RWPE2 (cell line): ENCODE data around the gene VILL.

Experiments used
- ATAC-seq: fragments of 200-7000 bp; cut with Tn5 transposase; 3 replicates; pipeline ENCODE4 v1.9.1; 2021; ENCODE audit warnings: low read depth
- DNase-seq: peaks from one replicate; pipeline ENCODE4 v3.0.0-alpha.2; 2020; ENCODE audit warnings: low spot score
- H3K27ac ChIP-seq: fragments of 450-650 bp; 2 replicates; pipeline ENCODE4 v1.5.1; 2017; ENCODE audit warnings: mild to moderate bottlenecking; ENCODE audit not compliant: poor library complexity, severe bottlenecking
- H3K27me3 ChIP-seq: fragments of 250-450 bp; sonication (Bioruptor Pico); 2 replicates; pipeline ENCODE4 v1.5.1; 2021; ENCODE audit warnings: mild to moderate bottlenecking, moderate library complexity; ENCODE audit not compliant: insufficient read depth, poor library complexity, severe bottlenecking
- H3K36me3 ChIP-seq: fragments of 250-450 bp; sonication (Bioruptor Pico); 2 replicates; pipeline ENCODE4 v1.5.1; 2020; ENCODE audit warnings: low read depth, mild to moderate bottlenecking, moderate library complexity
- H3K4me1 ChIP-seq: fragments of 250-450 bp; sonication (Bioruptor Pico); 2 replicates; pipeline ENCODE4 v1.5.1; 2021; ENCODE audit warnings: mild to moderate bottlenecking, moderate library complexity; ENCODE audit not compliant: insufficient read depth, poor library complexity, severe bottlenecking
- H3K4me3 ChIP-seq: fragments of 250-450 bp; sonication (Bioruptor Pico); 2 replicates; pipeline ENCODE4 v1.5.1; 2021; ENCODE audit warnings: mild to moderate bottlenecking, moderate library complexity; ENCODE audit not compliant: severe bottlenecking
- H3K9me3 ChIP-seq: fragments of 250-450 bp; sonication (Bioruptor Pico); 2 replicates; pipeline ENCODE4 v1.5.1; 2021; ENCODE audit warnings: mild to moderate bottlenecking, moderate library complexity; ENCODE audit not compliant: severe bottlenecking
- TF ChIP-seq, protein P1 (sequence below): fragments of 450-650 bp; IDR thresholded peaks from one replicate; pipeline ENCODE4 v1.5.1; 2017; ENCODE audit warnings: mild to moderate bottlenecking, moderate library complexity; ENCODE audit not compliant: poor library complexity, severe bottlenecking

Gene VILL

DNA sequence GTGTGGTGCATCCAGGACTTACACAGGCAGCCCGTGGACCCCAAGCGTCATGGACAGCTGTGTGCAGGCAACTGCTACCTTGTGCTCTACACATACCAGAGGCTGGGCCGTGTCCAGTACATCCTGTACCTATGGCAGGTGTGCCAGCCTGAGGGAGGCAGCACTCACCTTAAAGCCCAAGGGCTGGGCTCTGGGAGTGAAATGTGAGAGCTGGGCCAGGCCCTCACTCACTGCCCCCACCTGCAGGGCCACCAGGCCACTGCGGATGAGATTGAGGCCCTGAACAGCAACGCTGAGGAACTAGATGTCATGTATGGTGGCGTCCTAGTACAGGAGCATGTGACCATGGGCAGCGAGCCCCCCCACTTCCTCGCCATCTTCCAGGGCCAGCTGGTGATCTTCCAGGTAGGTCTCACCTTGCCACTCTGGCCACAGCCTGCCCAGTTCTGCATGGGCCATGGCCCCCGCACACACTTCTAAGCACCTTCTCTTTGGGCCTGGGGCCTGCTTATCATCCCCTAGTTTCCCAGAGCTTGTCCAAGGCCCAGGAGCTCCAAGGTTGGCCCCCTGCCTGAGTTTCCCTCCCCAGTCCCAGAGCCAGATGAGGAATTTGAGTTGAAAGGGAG, 11.0 kb downstream of the VILL start:
- Histone ChIP-seq H3K36me3 (no peaks in the 10 kb centered on the region), H3K27me3 (no peaks in the 10 kb centered on the region), H3K4me3 (no peak overlapping the region), H3K4me1 (peaks cover 6% of the 10 kb centered on the region), H3K27ac (no peak overlapping the region), H3K9me3 (no peaks in the 10 kb centered on the region)
- DNase-seq (peak; percentile 48), ATAC-seq (0 out of 3 replicates have a peak, but pooled peaks have one; percentile 8)
- TF ChIP-seq, protein P1, sequence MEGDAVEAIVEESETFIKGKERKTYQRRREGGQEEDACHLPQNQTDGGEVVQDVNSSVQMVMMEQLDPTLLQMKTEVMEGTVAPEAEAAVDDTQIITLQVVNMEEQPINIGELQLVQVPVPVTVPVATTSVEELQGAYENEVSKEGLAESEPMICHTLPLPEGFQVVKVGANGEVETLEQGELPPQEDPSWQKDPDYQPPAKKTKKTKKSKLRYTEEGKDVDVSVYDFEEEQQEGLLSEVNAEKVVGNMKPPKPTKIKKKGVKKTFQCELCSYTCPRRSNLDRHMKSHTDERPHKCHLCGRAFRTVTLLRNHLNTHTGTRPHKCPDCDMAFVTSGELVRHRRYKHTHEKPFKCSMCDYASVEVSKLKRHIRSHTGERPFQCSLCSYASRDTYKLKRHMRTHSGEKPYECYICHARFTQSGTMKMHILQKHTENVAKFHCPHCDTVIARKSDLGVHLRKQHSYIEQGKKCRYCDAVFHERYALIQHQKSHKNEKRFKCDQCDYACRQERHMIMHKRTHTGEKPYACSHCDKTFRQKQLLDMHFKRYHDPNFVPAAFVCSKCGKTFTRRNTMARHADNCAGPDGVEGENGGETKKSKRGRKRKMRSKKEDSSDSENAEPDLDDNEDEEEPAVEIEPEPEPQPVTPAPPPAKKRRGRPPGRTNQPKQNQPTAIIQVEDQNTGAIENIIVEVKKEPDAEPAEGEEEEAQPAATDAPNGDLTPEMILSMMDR = peak; percentile 19

DNA sequence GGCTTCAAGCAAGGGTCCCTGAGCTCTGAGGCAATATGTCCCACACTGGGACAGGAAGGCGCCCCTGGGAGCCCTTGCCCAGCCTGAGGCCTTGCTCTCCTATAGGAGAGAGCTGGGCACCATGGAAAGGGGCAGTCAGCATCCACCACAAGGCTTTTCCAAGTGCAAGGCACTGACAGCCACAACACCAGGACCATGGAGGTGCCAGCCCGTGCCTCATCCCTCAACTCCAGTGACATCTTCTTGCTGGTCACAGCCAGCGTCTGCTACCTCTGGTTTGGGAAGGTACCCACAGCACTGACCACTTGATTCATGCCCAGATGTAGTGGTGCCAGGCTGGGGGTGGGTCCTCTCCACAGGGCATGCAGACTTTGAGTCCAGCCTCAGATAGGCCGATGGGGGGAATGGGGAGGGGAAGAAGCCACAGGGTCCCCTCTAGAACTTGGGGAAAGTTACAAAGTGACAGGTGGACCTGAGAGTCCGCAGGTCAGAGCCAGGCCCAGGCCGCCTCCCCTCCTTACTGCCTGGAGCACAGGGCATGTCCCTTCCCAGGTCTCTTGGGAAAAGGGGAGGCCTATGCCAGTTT, 11.8 kb downstream of the VILL start:
- no peak overlapping the region for H3K4me3 ChIP-seq
- DNase-seq (peak; percentile 34), ATAC-seq (no peak)
- peaks cover 6% of the 10 kb centered on the region for H3K4me1 ChIP-seq
- H3K27ac ChIP-seq = no peak overlapping the region
- H3K9me3 ChIP-seq = no peaks in the 10 kb centered on the region
- TF ChIP-seq, protein P1 = no peak
- no peaks in the 10 kb centered on the region for H3K27me3 ChIP-seq
- H3K36me3 ChIP-seq = no peaks in the 10 kb centered on the region

DNA sequence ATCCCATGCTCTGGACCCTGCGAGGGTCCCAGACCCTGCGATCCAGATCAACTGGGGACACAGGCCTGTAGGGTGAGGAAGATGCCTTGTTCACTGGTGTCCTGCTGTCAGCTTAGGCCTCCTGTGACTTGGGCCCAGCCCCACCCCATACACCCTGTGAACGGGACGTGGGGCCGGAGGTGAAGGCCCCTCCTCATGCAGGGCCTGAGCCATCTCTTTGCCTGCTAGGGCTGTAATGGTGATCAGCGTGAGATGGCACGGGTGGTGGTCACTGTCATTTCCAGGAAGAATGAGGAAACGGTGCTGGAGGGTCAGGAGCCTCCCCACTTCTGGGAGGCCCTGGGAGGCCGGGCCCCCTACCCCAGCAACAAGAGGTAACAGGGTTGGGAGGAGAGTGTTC, 12.4 kb downstream of the VILL start:
- TF ChIP-seq, protein P1 = no peak

DNA sequence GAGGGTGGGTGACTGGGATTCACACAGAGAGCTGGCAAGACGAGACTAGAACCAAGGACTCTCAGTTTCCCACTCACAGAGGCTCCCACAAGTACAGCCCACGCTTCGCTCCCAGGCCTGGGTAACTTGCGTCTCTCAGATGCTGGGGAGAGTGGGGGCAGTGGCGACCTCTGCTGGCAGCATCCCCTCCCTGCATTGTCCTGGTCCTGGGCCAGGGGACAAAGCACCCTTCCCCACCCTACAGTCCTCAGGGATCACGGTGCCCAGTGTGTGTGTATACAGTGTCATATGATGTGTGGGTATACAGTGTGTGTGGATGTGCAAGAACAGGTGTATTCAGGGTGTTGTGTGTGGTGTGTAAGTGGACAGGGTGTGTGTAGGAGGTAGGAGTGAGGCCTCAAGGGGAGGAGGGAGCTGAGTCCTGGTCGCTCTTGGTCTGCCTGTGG, 12.8 kb downstream of the VILL start:
- H3K4me3 ChIP-seq = no peak overlapping the region
- H3K9me3 ChIP-seq = no peaks in the 10 kb centered on the region
- no peak overlapping the region for H3K27ac ChIP-seq
- DNase-seq = no peak
- no peaks in the 10 kb centered on the region for H3K36me3 ChIP-seq
- peaks cover 3% of the 10 kb centered on the region for H3K4me1 ChIP-seq
- H3K27me3 ChIP-seq = no peaks in the 10 kb centered on the region
- TF ChIP-seq, protein P1 = peak; percentile 70
- ATAC-seq = peak; percentile 16; the same call in 1 of the 3 replicates

More for the DNA sequence above, 12.4 kb downstream of the VILL start:
- Histone ChIP-seq H3K27me3 (no peaks in the 10 kb centered on the region), H3K4me3 (no peak overlapping the region), H3K9me3 (no peaks in the 10 kb centered on the region), H3K27ac (no peak overlapping the region), H3K36me3 (no peaks in the 10 kb centered on the region), H3K4me1 (peaks cover 6% of the 10 kb centered on the region)
- DNase-seq = peak; percentile 32
- ATAC-seq = no peak
